NCI-H345 (cell line): Measurements from ENCODE around the gene FNDC10.
"Not testable (repeated sequence)": the region's sequence is repeated elsewhere in the genome, so short reads cannot be mapped to it uniquely, and the experiment has no call there.

ENCODE experiments used
- DNase-seq: peaks from one replicate; lab custom pipeline; 2025; lab: John Stamatoyannopoulos, UW

FNDC10 gene

GRCh38 chr1:1567152-1567875 is 32.6 kb downstream of the FNDC10 start:
- no peak for DNase-seq

- no peak for DNase-seq
Observed at GRCh38 chr1:1565340-1565739, 34.6 kb downstream of the FNDC10 start.

- no peak for DNase-seq
Observed at GRCh38 chr1:1564268-1564667, 35.7 kb downstream of the FNDC10 start.

GRCh38 chr1:1563688-1564087 is 36.2 kb downstream of the FNDC10 start:
- no peak for DNase-seq

GRCh38 chr1:1562556-1563195 is 37.3 kb downstream of the FNDC10 start:
- no peak for DNase-seq

- DNase-seq: no peak
Observed at GRCh38 chr1:1561801-1562470, 38.0 kb downstream of the FNDC10 start.

- DNase-seq: no peak
Observed at GRCh38 chr1:1560178-1560577, 39.8 kb downstream of the FNDC10 start.

- DNase-seq: no peak
Observed at GRCh38 chr1:1559066-1559465, 40.9 kb downstream of the FNDC10 start.

- no peak for DNase-seq
Observed at GRCh38 chr1:1558591-1558990, 41.3 kb downstream of the FNDC10 start.

GRCh38 chr1:1557688-1558087 is 42.2 kb downstream of the FNDC10 start:
- not testable (repeated sequence) for DNase-seq

- DNase-seq: not testable (repeated sequence)
Observed at GRCh38 chr1:1556961-1557360, 43.0 kb downstream of the FNDC10 start.

- DNase-seq: no peak
Observed at GRCh38 chr1:1556505-1556904, 43.4 kb downstream of the FNDC10 start.

GRCh38 chr1:1554926-1555915 is 44.7 kb downstream of the FNDC10 start:
- no peak for DNase-seq

GRCh38 chr1:1554550-1554925 is 45.4 kb downstream of the FNDC10 start:
- no peak for DNase-seq

GRCh38 chr1:1553821-1554494 is 46.0 kb downstream of the FNDC10 start:
- DNase-seq: no peak

GRCh38 chr1:1552263-1552639 is 47.7 kb downstream of the FNDC10 start:
- DNase-seq: no peak

GRCh38 chr1:1551524-1552262 is 48.2 kb downstream of the FNDC10 start:
- no peak for DNase-seq

- no peak for DNase-seq
Observed at GRCh38 chr1:1550591-1551432, 49.1 kb downstream of the FNDC10 start.

GRCh38 chr1:1550087-1550486 is 49.8 kb downstream of the FNDC10 start:
- no peak for DNase-seq

GRCh38 chr1:1548591-1548990 is 51.3 kb downstream of the FNDC10 start:
- DNase-seq: no peak
